IMR-90 (cell line): ENCODE results near the gene SELP. TPM values are rescaled to one million over a fixed set of nuclear protein-coding genes. Genes with fewer than 3 reads are reported as not detected.
A peak's percentile ranks its signal among the peaks of the same experiment; 100 is the strongest.

Experiments used
- ATAC-seq: fragments of 200-7000 bp; cut with Tn5 transposase; 2 replicates; pipeline ENCODE4 v1.9.1; 2020; ENCODE audit warnings: low read depth, mild to moderate bottlenecking, moderate library complexity
- BruUV-seq: library from RNA; stranded (reverse); fragments of 400-500 nt; replicated peaks from 2 replicates; lab custom pipeline; 2021; lab: Mats Ljungman, UMichigan
- CTCF ChIA-PET: fragments of 300-600 bp; formaldehyde crosslinking; extraction: SDS; loops from one replicate; lab custom pipeline; 2021; ENCODE audit warnings: antibody characterized with exemption; lab: Yijun Ruan, JAX
- POLR2A ChIA-PET: fragments of 300-600 bp; sonication (Branson Sonifier 250); formaldehyde crosslinking; loops from one replicate; lab custom pipeline; 2022; ENCODE audit warnings: antibody characterized with exemption; ENCODE audit not compliant: unreplicated experiment; lab: Charles Lee
- DNase-seq: peaks from one replicate; pipeline ENCODE4 v3.0.0; 2013
- H2AFZ ChIP-seq: replicated peaks from 2 replicates; pipeline ENCODE3; 2013; ENCODE audit warnings: low read length, mild to moderate bottlenecking; ENCODE audit not compliant: poor library complexity
- H2AK5ac ChIP-seq: 2 replicates; pipeline ENCODE4 v1.6.1; 2013; ENCODE audit warnings: low read depth, low read length, inconsistent platforms
- H2AK9ac ChIP-seq: replicated peaks from 2 replicates; pipeline ENCODE3; 2013; ENCODE audit warnings: mild to moderate bottlenecking, low read depth, low read length, moderate library complexity; ENCODE audit not compliant: poor library complexity
- H2BK120ac ChIP-seq: 2 replicates; pipeline ENCODE4 v1.6.1; 2013; ENCODE audit warnings: low read depth, low read length, inconsistent platforms
- H2BK15ac ChIP-seq: 3 replicates; pipeline ENCODE4 v1.6.1; 2013; ENCODE audit warnings: low read depth, low read length, inconsistent platforms
- H2BK20ac ChIP-seq: 2 replicates; pipeline ENCODE4 v1.6.1; 2013; ENCODE audit warnings: low read depth, mild to moderate bottlenecking, inconsistent platforms, low read length, moderate library complexity
- H2BK5ac ChIP-seq: 2 replicates; pipeline ENCODE4 v1.6.1; 2013; ENCODE audit warnings: mild to moderate bottlenecking, low read depth, low read length, inconsistent platforms; ENCODE audit not compliant: poor library complexity, severe bottlenecking
- H3K14ac ChIP-seq: replicated peaks from 2 replicates; pipeline ENCODE4 v1.6.1; 2013; ENCODE audit warnings: low read depth, low read length, inconsistent platforms
- H3K18ac ChIP-seq: 2 replicates; pipeline ENCODE4 v1.6.1; 2013; ENCODE audit warnings: low read depth, low read length, control low read depth
- H3K23ac ChIP-seq: 2 replicates; pipeline ENCODE4 v1.6.1; 2013; ENCODE audit warnings: low read depth, low read length, inconsistent platforms
- H3K27ac ChIP-seq: 2 replicates; pipeline ENCODE4 v1.5.1; 2013; ENCODE audit warnings: mild to moderate bottlenecking, control low read depth, low read length; ENCODE audit not compliant: insufficient read depth
- H3K27me3 ChIP-seq: 2 replicates; pipeline ENCODE4 v1.6.1; 2013; ENCODE audit warnings: low read length; ENCODE audit not compliant: control insufficient read depth, insufficient read depth
- H3K36me3 ChIP-seq: 2 replicates; pipeline ENCODE4 v1.6.1; 2013; ENCODE audit warnings: low read length, mixed read lengths; ENCODE audit not compliant: control insufficient read depth, insufficient read depth
- H3K4ac ChIP-seq: 2 replicates; pipeline ENCODE4 v1.6.1; 2013; ENCODE audit warnings: low read depth, low read length, inconsistent platforms
- H3K4me1 ChIP-seq: 2 replicates; pipeline ENCODE4 v1.6.1; 2013; ENCODE audit warnings: low read length, mixed read lengths; ENCODE audit not compliant: control insufficient read depth, insufficient read depth
- H3K4me2 ChIP-seq: 2 replicates; pipeline ENCODE4 v1.6.1; 2013; ENCODE audit warnings: low read depth, mild to moderate bottlenecking, control low read depth, low read length, moderate library complexity
- H3K4me3 ChIP-seq: 2 replicates; pipeline ENCODE4 v1.5.1; 2013; ENCODE audit warnings: low read depth, mild to moderate bottlenecking, control low read depth, low read length, moderate library complexity; ENCODE audit not compliant: insufficient read depth
- H3K56ac ChIP-seq: 2 replicates; pipeline ENCODE4 v1.6.1; 2013; ENCODE audit warnings: low read length, inconsistent platforms; ENCODE audit not compliant: insufficient read depth; ENCODE audit errors: extremely low read depth
- H3K79me1 ChIP-seq, 2 experiments: 2 replicates each; pipeline ENCODE4 v1.6.1; 2013; ENCODE audit warnings: low read length in 2 of 2, inconsistent platforms in 1 of 2, low read depth in 1 of 2
- H3K9ac ChIP-seq: 2 replicates; pipeline ENCODE4 v1.6.1; 2013; ENCODE audit warnings: low read depth, low read length, control low read depth
- H3K9me1 ChIP-seq: 2 replicates; pipeline ENCODE4 v1.6.1; 2013; ENCODE audit warnings: low read length, inconsistent platforms; ENCODE audit not compliant: insufficient read depth
- H3K9me3 ChIP-seq: 2 replicates; pipeline ENCODE4 v1.6.1; 2013; ENCODE audit warnings: low read length; ENCODE audit not compliant: control insufficient read depth, insufficient read depth
- H4K20me1 ChIP-seq: 2 replicates; pipeline ENCODE4 v1.6.1; 2013; ENCODE audit warnings: low read length, inconsistent platforms; ENCODE audit not compliant: insufficient read depth
- H4K5ac ChIP-seq: 2 replicates; pipeline ENCODE4 v1.6.1; 2013; ENCODE audit warnings: mild to moderate bottlenecking, low read depth, low read length, control low read depth
- H4K8ac ChIP-seq, 2 experiments: 2 replicates each; pipeline ENCODE4 v1.6.1; 2013; ENCODE audit warnings: low read depth in 2 of 2, low read length in 2 of 2, control low read depth in 1 of 2, inconsistent platforms in 1 of 2
- H4K91ac ChIP-seq: 2 replicates; pipeline ENCODE4 v1.6.1; 2013; ENCODE audit warnings: low read depth, low read length, inconsistent platforms; ENCODE audit not compliant: insufficient read depth
- CEBPB ChIP-seq: IDR thresholded peaks from 2 replicates; pipeline ENCODE4 v1.6.1; 2012; ENCODE audit warnings: low read depth, low read length, improper control_type of control experiment
- POLR2A ChIP-seq: IDR thresholded peaks from 2 replicates; pipeline ENCODE4 v1.6.1; 2012; ENCODE audit warnings: mild to moderate bottlenecking, low read depth, low read length
- RAD21 ChIP-seq: IDR thresholded peaks from 2 replicates; pipeline ENCODE4 v1.6.1; 2012; ENCODE audit warnings: low read length, improper control_type of control experiment
- RCOR1 ChIP-seq: IDR thresholded peaks from 2 replicates; pipeline ENCODE4 v1.6.1; 2012; ENCODE audit warnings: mild to moderate bottlenecking, low read length, improper control_type of control experiment; ENCODE audit not compliant: insufficient replicate concordance
- SMC3 ChIP-seq: fragments of 150-350 bp; IDR thresholded peaks from 2 replicates; pipeline ENCODE4 v1.6.1; 2016; ENCODE audit warnings: low read depth, mild to moderate bottlenecking, antibody characterized with exemption, low read length, moderate library complexity
- WGBS, 2 experiments: methylation state at CpG; one replicate each; pipeline versions ENCODE4 v1.1.5 to v1.1.7; 2013; ENCODE audit warnings: missing lambda C conversion rate in 2 of 2; ENCODE audit not compliant: insufficient read length in 1 of 2; ENCODE audit errors: extremely low coverage in 2 of 2; 5-methylcytosine and 5-hydroxymethylcytosine counted together
- dilution Hi-C: fragments of 300-500 bp; cut with HindIII; formaldehyde crosslinking; loops from one replicate; pipeline ENCODE4 v1.14.3; 2018; ENCODE audit warnings: low sequenced_read_pairs; ENCODE audit not compliant: unreplicated experiment
- in situ Hi-C: fragments of 300-500 bp; cut with MboI; formaldehyde crosslinking; loops from 3 replicates; pipeline ENCODE4 v1.14.3; 2019; ENCODE audit warnings: low sequenced_read_pairs, inconsistent platforms, mixed read lengths
- intact Hi-C: fragments of 100-400 bp; cut with micrococcal nuclease; formaldehyde crosslinking; loops from 2 replicates; pipeline ENCODE4 v1.10.0; 2022
- polyA plus RNA-seq, 3 experiments: library from polyadenylated mRNA; depleted of rRNA; stranded (reverse); fragments of >200 nt; gene quantifications; 2 replicates each; pipeline ENCODE4 v1.2.3, GENCODE V29; 2012; ENCODE audit warnings: low replicate concordance in 1 of 3
- total RNA-seq: library from RNA; depleted of rRNA; stranded (reverse); fragments of >200 nt; gene quantifications from 2 replicates; pipeline ENCODE4 v1.2.3, GENCODE V29; 2012

Gene SELP
- total and polyA plus RNA-seq, 2 of the 4 experiments (the other 2 are of a cell fraction): not detected

- H3K9me3 ChIP-seq: no peaks in the 10 kb centered on the region
- H4K20me1 ChIP-seq: no peaks in the 10 kb centered on the region
- intact Hi-C loops: no loop called here
- no peak overlapping the region for H2BK120ac ChIP-seq
- H4K5ac ChIP-seq: no peak overlapping the region
- no peak overlapping the region for H3K4ac ChIP-seq
- H2BK5ac ChIP-seq: no peak overlapping the region
- H3K23ac ChIP-seq: no peak overlapping the region
- peak; percentile 35 for DNase-seq
- H3K27me3 ChIP-seq: no peaks in the 10 kb centered on the region
- H4K91ac ChIP-seq: no peak overlapping the region
- dilution Hi-C loops: no loop called here
- no peak overlapping the region for H2AFZ ChIP-seq
- no peak overlapping the region for H3K14ac ChIP-seq
- H3K27ac ChIP-seq: no peak overlapping the region
- ATAC-seq: peak; percentile 63; the same call in 1 of the 2 replicates
- H2AK9ac ChIP-seq: no peak overlapping the region
- H2BK20ac ChIP-seq: no peak overlapping the region
- H3K79me1 ChIP-seq: no peaks in the 10 kb centered on the region
- TF ChIP-seq SMC3: no peak
- TF ChIP-seq RCOR1: no peak
- TF ChIP-seq RAD21: no peak
- no peak for TF ChIP-seq CEBPB
- no peak for TF ChIP-seq POLR2A
- no peak overlapping the region for H3K56ac ChIP-seq
- H2AK5ac ChIP-seq: no peak overlapping the region
- no peak overlapping the region for H4K8ac ChIP-seq
- ChIA-PET POLR2A (no interaction called here), CTCF (interaction anchor here (0.8 kb wide), 1 partner anchor 10 kb away, joined by 4 read pairs; the partner anchor contains the start of gene F5)
- no TSS peak for BruUV-seq
- no peak overlapping the region for H2BK15ac ChIP-seq
- no peak overlapping the region for H3K4me2 ChIP-seq
- H3K9me1 ChIP-seq: no peaks in the 10 kb centered on the region
- no CpG with 5 or more reads among the region's 3 CpGs for WGBS, 2 experiments
- H3K4me3 ChIP-seq: no peak overlapping the region
- no peak overlapping the region for H3K18ac ChIP-seq
- H3K9ac ChIP-seq: no peak overlapping the region
- no peaks in the 10 kb centered on the region for H3K36me3 ChIP-seq
- no peaks in the 10 kb centered on the region for H3K4me1 ChIP-seq
- in situ Hi-C loops: no loop called here
Measured at GRCh38 chr1:169595764-169596711, 33.9 kb downstream of the SELP start.
